B cell (primary cell): ENCODE data around the gene NPFF.

Source experiments
- EZH2 ChIP-seq: IDR thresholded peaks from 2 replicates; pipeline ENCODE4 v1.6.1; 2012; ENCODE audit warnings: borderline replicate concordance, low read depth, mild to moderate bottlenecking, moderate library complexity, low read length; ENCODE audit not compliant: insufficient read depth, poor library complexity, severe bottlenecking
- TF ChIP-seq, protein P1 (sequence below): fragments of 200-600 bp; IDR thresholded peaks from one replicate; pipeline ENCODE4 v1.8.0; 2022; ENCODE audit warnings: antibody characterized with exemption, mild to moderate bottlenecking

DNA sequence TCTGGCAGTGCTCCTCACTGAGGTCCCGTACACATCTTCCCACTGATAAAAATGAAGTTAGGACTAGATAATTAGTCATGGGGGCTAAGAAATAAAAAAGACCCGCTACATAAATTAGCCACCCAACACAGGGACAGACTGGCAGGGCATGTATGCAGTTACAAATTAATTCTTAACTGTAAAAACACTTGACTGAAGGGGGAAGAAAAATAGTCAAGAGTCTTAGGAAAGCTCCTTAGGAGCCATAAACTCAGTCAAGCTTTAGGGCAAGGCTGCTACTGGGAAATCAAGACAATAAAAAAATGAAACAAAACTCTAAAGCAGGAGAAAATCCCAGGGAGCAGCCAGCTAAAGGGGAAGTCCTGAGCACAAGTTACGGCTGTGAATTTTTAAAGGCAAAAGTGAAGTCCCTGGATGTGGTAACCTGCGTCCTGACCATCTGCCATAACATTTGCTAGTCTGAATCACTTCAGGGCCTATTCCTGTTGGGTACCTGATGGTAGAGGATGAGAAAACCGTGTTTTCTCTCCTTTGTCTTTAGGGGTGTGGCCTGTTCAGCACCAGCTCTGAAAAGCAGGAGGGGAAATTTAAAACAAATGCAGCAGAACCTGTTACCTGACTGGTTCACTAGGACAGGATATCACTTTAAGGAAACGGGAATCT is 7.5 kb upstream of the NPFF start:
- TF ChIP-seq, protein P1, sequence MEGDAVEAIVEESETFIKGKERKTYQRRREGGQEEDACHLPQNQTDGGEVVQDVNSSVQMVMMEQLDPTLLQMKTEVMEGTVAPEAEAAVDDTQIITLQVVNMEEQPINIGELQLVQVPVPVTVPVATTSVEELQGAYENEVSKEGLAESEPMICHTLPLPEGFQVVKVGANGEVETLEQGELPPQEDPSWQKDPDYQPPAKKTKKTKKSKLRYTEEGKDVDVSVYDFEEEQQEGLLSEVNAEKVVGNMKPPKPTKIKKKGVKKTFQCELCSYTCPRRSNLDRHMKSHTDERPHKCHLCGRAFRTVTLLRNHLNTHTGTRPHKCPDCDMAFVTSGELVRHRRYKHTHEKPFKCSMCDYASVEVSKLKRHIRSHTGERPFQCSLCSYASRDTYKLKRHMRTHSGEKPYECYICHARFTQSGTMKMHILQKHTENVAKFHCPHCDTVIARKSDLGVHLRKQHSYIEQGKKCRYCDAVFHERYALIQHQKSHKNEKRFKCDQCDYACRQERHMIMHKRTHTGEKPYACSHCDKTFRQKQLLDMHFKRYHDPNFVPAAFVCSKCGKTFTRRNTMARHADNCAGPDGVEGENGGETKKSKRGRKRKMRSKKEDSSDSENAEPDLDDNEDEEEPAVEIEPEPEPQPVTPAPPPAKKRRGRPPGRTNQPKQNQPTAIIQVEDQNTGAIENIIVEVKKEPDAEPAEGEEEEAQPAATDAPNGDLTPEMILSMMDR, result no peak
- TF ChIP-seq EZH2, result no peak
